ENCODE data around the gene WNT7A. TPM values are rescaled to one million over a fixed set of nuclear protein-coding genes. Genes with fewer than 3 reads are reported as not detected.

WNT7A gene
- total RNA-seq, 1 experiment from 2014 or later = not detected

DNA sequence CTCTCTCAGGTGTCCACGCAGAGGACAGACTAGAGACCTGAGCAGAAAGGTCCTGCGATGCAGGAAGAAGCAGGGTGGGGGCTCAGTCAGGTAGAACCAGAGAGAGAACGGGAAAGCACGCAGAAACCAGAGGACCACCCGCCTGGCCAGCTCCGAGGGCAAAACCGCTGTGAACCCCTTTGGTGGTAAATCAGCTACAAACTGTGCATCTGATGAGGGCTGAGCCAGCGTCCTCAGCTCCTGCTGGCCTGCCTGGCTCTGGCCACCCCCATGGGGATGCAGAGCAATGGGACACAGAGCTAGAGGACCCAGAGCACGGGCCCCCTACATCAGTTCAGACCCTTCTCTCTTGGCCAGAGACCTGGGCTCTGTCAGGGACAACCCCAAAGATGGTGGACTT, 44.6 kb downstream of the WNT7A start:
- no peaks in the 10 kb centered on the region for H3K9me3 ChIP-seq (ENCODE audit: control insufficient read depth, low read depth, low read length)
- Mint-ChIP-seq H3K4me3 (no peak overlapping the region), H3K9me3 (no peaks in the 10 kb centered on the region), H3K4me1 (peaks cover 6 to 7% of the 10 kb centered on the region in 2 experiments), H3K27me3 (ENCODE audit: low read depth) (peaks cover 23% of the 10 kb centered on the region), H3K36me3 (ENCODE audit: insufficient read depth in 1 of 3, low read depth in 3 of 3) (no peaks in the 10 kb centered on the region), H3K27ac (no peak overlapping the region; a peak in 1 of 7 replicates)
- no peak overlapping the region for H3K18ac ChIP-seq (ENCODE audit: insufficient read length, low read depth, low read length)
- no peak overlapping the region for H2AFZ ChIP-seq (ENCODE audit: low read length)
- no peak overlapping the region for H2BK12ac ChIP-seq (ENCODE audit: insufficient read length, low read depth, low read length)
- H3T11ph ChIP-seq (ENCODE audit: low read length) = no peak overlapping the region
- H2BK5ac ChIP-seq (ENCODE audit: insufficient read length, low read length) = no peak overlapping the region
- H3K27me3 ChIP-seq (ENCODE audit: insufficient read depth, low read length) = no peaks in the 10 kb centered on the region
- no peak overlapping the region for H3K14ac ChIP-seq (ENCODE audit: insufficient read depth, low read length)
- H2BK120ac ChIP-seq (ENCODE audit: low read depth, low read length, poor library complexity, severe bottlenecking) = no peak overlapping the region
- no peak overlapping the region for H3K4ac ChIP-seq (ENCODE audit: low read depth, low read length)
- no peaks in the 10 kb centered on the region for H3K4me1 ChIP-seq (ENCODE audit: insufficient read depth, low read length)
- WGBS (ENCODE audit: extremely low coverage, insufficient read length, low lambda C conversion rate) = no CpG with 5 or more reads among the region's 9 CpGs
- no peak overlapping the region for H3K23ac ChIP-seq (ENCODE audit: insufficient read length, low read depth, low read length)
- H2BK15ac ChIP-seq (ENCODE audit: low read depth, low read length) = no peak overlapping the region
- no peak overlapping the region for H4K5ac ChIP-seq (ENCODE audit: insufficient read length, low read depth, low read length)
- no peak overlapping the region for H3K9ac ChIP-seq (ENCODE audit: extremely low read depth, insufficient read length, low read length)
- H3K23me2 ChIP-seq (ENCODE audit: insufficient read length, low read depth, low read length, poor library complexity, severe bottlenecking) = no peaks in the 10 kb centered on the region
- H2BK20ac ChIP-seq (ENCODE audit: low read depth, low read length, poor library complexity, severe bottlenecking) = no peak overlapping the region
- no peak overlapping the region for H4K8ac ChIP-seq (replicated peaks; ENCODE audit: insufficient read length, low read depth, low read length)
- H4K20me1 ChIP-seq (ENCODE audit: control insufficient read depth, insufficient read depth, insufficient read length) = no peaks in the 10 kb centered on the region
- no peak for DNase-seq
- H2AK5ac ChIP-seq (ENCODE audit: insufficient read length, low read length) = no peak overlapping the region
- no peak overlapping the region for H3K56ac ChIP-seq (ENCODE audit: insufficient read length, low read depth, low read length)
- no peak overlapping the region for H4K91ac ChIP-seq (ENCODE audit: insufficient read length, low read depth, low read length)
- H3K4me2 ChIP-seq (ENCODE audit: insufficient read depth, insufficient read length, low read length) = no peak overlapping the region
- no peaks in the 10 kb centered on the region for H3K79me2 ChIP-seq (ENCODE audit: insufficient read depth, low read length)
- TF ChIP-seq, protein P1, sequence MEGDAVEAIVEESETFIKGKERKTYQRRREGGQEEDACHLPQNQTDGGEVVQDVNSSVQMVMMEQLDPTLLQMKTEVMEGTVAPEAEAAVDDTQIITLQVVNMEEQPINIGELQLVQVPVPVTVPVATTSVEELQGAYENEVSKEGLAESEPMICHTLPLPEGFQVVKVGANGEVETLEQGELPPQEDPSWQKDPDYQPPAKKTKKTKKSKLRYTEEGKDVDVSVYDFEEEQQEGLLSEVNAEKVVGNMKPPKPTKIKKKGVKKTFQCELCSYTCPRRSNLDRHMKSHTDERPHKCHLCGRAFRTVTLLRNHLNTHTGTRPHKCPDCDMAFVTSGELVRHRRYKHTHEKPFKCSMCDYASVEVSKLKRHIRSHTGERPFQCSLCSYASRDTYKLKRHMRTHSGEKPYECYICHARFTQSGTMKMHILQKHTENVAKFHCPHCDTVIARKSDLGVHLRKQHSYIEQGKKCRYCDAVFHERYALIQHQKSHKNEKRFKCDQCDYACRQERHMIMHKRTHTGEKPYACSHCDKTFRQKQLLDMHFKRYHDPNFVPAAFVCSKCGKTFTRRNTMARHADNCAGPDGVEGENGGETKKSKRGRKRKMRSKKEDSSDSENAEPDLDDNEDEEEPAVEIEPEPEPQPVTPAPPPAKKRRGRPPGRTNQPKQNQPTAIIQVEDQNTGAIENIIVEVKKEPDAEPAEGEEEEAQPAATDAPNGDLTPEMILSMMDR (conservative IDR thresholded peaks at IDR 0.05) = no peak
- no peak overlapping the region for H3K27ac ChIP-seq (ENCODE audit: insufficient read length, low read depth, low read length)
- no peaks in the 10 kb centered on the region for H3K79me1 ChIP-seq (ENCODE audit: insufficient read depth, low read depth, low read length, poor library complexity, severe bottlenecking)

Data from H9 (cell line).